ENCODE measurements around the gene PPFIBP2. TPM values are rescaled to one million over a fixed set of nuclear protein-coding genes. Genes with fewer than 3 reads are reported as not detected.

Gene PPFIBP2
- total RNA-seq, 1 donor from 2014 or later, result 8.7 TPM

DNA sequence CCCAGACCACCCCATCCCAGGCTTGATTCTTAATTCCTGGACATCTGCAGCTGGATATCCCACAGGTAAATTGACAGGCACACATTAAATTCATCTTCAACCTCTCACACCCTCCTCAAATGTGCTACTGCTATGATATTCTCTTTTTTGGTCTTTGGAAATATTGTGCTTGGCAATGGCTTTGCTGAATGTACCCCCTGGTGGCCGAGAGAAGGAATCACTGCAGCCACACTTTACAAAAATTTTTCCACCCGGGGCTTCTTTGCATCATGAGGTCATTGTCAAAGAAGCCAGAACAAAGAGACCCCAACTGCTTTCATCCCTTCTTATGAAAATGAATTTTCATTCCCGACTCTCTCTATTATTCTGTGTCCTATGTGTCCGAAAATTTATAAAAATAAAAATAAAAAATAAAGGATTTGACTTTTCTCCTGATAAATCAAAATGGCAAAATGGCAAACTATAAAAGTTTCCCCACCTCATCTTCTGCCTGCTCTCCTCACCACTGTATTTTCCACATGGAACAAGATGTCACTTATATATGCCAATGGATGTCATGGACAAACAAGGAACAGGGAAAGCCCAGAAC is 174.5 kb downstream of the PPFIBP2 start:
- H3K9me3 ChIP-seq (ENCODE audit: low read depth), result no peaks in the 10 kb centered on the region
- H3K9me3 Mint-ChIP-seq, result no peaks in the 10 kb centered on the region
- H3K4me3 Mint-ChIP-seq, result no peak overlapping the region
- no peaks in the 10 kb centered on the region for H3K36me3 Mint-ChIP-seq
- TF ChIP-seq EZH2phosphoT487 (IDR thresholded peaks at IDR 0.05), result no peak
- TF ChIP-seq, protein P1, sequence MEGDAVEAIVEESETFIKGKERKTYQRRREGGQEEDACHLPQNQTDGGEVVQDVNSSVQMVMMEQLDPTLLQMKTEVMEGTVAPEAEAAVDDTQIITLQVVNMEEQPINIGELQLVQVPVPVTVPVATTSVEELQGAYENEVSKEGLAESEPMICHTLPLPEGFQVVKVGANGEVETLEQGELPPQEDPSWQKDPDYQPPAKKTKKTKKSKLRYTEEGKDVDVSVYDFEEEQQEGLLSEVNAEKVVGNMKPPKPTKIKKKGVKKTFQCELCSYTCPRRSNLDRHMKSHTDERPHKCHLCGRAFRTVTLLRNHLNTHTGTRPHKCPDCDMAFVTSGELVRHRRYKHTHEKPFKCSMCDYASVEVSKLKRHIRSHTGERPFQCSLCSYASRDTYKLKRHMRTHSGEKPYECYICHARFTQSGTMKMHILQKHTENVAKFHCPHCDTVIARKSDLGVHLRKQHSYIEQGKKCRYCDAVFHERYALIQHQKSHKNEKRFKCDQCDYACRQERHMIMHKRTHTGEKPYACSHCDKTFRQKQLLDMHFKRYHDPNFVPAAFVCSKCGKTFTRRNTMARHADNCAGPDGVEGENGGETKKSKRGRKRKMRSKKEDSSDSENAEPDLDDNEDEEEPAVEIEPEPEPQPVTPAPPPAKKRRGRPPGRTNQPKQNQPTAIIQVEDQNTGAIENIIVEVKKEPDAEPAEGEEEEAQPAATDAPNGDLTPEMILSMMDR (IDR thresholded peaks at IDR 0.05), result peak; percentile 74
- H3K27ac ChIP-seq, result no peak overlapping the region
- H4K20me1 ChIP-seq (ENCODE audit: low read depth), result no peaks in the 10 kb centered on the region
- H3K4me1 Mint-ChIP-seq, result no peaks in the 10 kb centered on the region
- peak; percentile 21 for DNase-seq (ENCODE audit: low spot score)
- no peak overlapping the region for H3K27ac Mint-ChIP-seq
- peaks cover 7% of the 10 kb centered on the region for H3K4me1 ChIP-seq
- no peaks in the 10 kb centered on the region for H3K79me2 ChIP-seq (ENCODE audit: low read depth)
- peaks cover 4% of the 10 kb centered on the region for H3K27me3 Mint-ChIP-seq (ENCODE audit: insufficient read depth, low read depth)
- H2AFZ ChIP-seq (replicated peaks), result no peak overlapping the region
- peaks cover 4% of the 10 kb centered on the region for H3F3A ChIP-seq (ENCODE audit: low read depth)
- no peak overlapping the region for H3K4me2 ChIP-seq
- H3K27me3 ChIP-seq, result no peaks in the 10 kb centered on the region
- H3K36me3 ChIP-seq, result no peaks in the 10 kb centered on the region
- no peak overlapping the region for H3K4me3 ChIP-seq
- H3K9ac ChIP-seq, result no peak overlapping the region

DNA sequence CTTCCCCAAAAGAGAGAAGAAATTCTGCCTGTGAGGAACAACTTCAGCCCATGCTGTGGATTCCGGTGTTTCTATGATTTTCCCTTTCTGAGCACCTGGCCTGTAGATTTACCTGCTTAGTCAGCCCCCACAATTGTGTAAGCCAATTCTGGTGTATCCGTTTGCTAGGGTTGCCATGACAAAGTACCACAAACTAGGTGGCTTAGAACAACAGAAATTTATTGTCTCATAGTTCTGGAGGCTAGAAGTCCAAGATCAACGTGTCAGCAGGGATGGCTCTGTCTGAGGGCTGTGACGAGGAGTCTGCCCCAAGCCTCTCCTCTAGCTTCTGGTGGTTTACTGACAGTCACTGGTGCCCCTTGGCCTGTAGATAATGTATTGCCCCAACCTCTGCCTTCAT is 175.4 kb downstream of the PPFIBP2 start:
- Mint-ChIP-seq H3K27ac (no peak overlapping the region), H3K36me3 (no peaks in the 10 kb centered on the region), H3K27me3 (ENCODE audit: insufficient read depth, low read depth) (peaks cover 4% of the 10 kb centered on the region), H3K9me3 (no peaks in the 10 kb centered on the region), H3K4me3 (no peak overlapping the region), H3K4me1 (no peaks in the 10 kb centered on the region)
- no peak overlapping the region for H2AFZ ChIP-seq (replicated peaks)
- H3K27ac ChIP-seq, result no peak overlapping the region
- H3K9me3 ChIP-seq (ENCODE audit: low read depth), result no peaks in the 10 kb centered on the region
- no peak overlapping the region for H3K9ac ChIP-seq
- peaks cover 7% of the 10 kb centered on the region for H3K4me1 ChIP-seq
- H3K36me3 ChIP-seq, result no peaks in the 10 kb centered on the region
- no peak overlapping the region for H3K4me3 ChIP-seq
- DNase-seq (ENCODE audit: low spot score), result no peak
- H4K20me1 ChIP-seq (ENCODE audit: low read depth), result no peaks in the 10 kb centered on the region
- no peaks in the 10 kb centered on the region for H3K79me2 ChIP-seq (ENCODE audit: low read depth)
- H3K27me3 ChIP-seq, result no peaks in the 10 kb centered on the region
- H3K4me2 ChIP-seq, result no peak overlapping the region
- peaks cover 4% of the 10 kb centered on the region for H3F3A ChIP-seq (ENCODE audit: low read depth)
- TF ChIP-seq EZH2 (IDR thresholded peaks at IDR 0.05), result no peak
- TF ChIP-seq EZH2phosphoT487 (IDR thresholded peaks at IDR 0.05), result no peak
- TF ChIP-seq, protein P1 (IDR thresholded peaks at IDR 0.05), result no peak

DNA sequence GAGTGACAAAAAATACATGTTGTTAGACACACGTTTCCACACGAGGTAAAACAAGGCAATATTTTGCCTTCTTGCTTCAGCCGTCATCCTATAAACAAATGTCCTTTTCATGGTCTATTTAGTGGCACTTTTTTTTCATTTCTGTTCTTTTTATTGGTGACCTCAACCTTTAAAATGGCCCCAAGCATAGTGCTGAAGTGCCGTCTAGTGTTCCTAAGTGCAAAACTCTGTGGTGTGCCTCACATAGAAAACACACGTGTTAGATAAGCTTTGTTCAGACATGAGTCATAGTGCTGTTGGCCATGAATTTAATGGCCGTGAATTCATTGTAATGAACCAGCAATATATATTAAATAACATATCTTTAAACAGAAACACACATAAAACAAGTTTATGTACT is 176.8 kb downstream of the PPFIBP2 start:
- no peaks in the 10 kb centered on the region for H3K9me3 ChIP-seq (ENCODE audit: low read depth)
- Mint-ChIP-seq H3K9me3 (no peaks in the 10 kb centered on the region), H3K36me3 (no peaks in the 10 kb centered on the region), H3K27me3 (ENCODE audit: insufficient read depth, low read depth) (peaks cover 3% of the 10 kb centered on the region), H3K4me1 (no peaks in the 10 kb centered on the region), H3K27ac (no peak overlapping the region), H3K4me3 (no peak overlapping the region)
- H3F3A ChIP-seq (ENCODE audit: low read depth), result peaks cover 4% of the 10 kb centered on the region
- no peaks in the 10 kb centered on the region for H3K27me3 ChIP-seq
- no peak overlapping the region for H3K4me3 ChIP-seq
- H3K4me2 ChIP-seq, result no peak overlapping the region
- peaks cover 7% of the 10 kb centered on the region for H3K4me1 ChIP-seq
- no peaks in the 10 kb centered on the region for H3K36me3 ChIP-seq
- no peaks in the 10 kb centered on the region for H3K79me2 ChIP-seq (ENCODE audit: low read depth)
- H2AFZ ChIP-seq (replicated peaks), result no peak overlapping the region
- H4K20me1 ChIP-seq (ENCODE audit: low read depth), result no peaks in the 10 kb centered on the region
- no peak for TF ChIP-seq EZH2phosphoT487 (IDR thresholded peaks at IDR 0.05)
- TF ChIP-seq, protein P1 (IDR thresholded peaks at IDR 0.05), result peak; percentile 46
- no peak overlapping the region for H3K9ac ChIP-seq
- no peak overlapping the region for H3K27ac ChIP-seq
- peak; percentile 16 for DNase-seq (ENCODE audit: low spot score)

All from neural progenitor cell (in vitro differentiated cells).